Stimulated activated CD4-positive, alpha-beta T cell treated with anti-CD3 and anti-CD28 coated beads, Interleukin-4, amount 100 ng/mL, for 48 hours (primary cell): ENCODE measurements around the gene MRPS34.
"Not testable (repeated sequence)": the region's sequence is repeated elsewhere in the genome, so short reads cannot be mapped to it uniquely, and the experiment has no call there.

Source experiments
- DNase-seq, 2 donors: peaks; one replicate each; pipeline ENCODE4 v3.0.0-alpha.2; 2020; ENCODE audit warnings: low read depth in 2 of 2

The MRPS34 gene

DNA sequence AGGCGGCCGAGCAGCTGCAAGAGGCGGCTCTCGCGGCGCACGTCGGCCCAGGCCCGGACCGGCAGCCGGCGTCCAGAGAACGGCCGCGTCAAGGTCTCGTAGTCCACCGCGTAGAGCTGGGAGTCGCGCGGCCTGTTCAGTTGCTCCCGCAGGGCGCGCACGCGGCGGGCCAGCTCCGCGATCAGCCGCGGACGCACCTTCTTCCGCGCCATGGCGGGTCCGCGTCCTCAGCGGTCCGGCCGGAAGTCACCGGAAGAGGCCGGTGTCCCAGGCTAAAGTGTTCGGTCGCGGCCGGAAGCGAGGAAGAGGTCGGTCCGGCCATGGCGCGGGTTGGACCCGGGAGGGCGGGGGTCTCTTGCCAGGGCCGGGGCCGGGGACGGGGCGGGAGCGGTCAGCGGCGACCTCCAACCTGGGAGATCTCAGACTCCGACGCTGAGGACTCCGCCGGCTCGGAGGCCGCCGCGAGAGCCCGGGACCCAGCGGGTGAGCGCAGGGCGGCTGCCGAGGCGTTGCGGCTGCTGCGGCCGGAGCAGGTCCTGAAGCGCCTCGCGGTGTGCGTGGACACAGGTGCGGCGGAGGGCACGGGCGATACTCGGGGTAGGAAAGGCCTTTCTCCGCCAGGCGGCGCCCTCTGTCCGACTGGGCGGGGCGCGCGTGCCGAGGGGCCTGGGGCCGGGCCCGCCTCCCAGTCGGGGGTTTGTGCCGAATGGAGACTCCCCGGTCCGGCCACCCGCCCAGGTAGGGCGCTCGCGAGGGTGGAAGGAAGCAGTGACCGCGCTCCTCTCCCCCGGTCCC, at the start of gene MRPS34:
Gene MRPS34 (minus strand): TSS at position 227 of the 795 bp plus-strand sequence. CDS start 15 bp downstream, at position 212.
- DNase-seq = peak; percentile 78 to 79

DNA sequence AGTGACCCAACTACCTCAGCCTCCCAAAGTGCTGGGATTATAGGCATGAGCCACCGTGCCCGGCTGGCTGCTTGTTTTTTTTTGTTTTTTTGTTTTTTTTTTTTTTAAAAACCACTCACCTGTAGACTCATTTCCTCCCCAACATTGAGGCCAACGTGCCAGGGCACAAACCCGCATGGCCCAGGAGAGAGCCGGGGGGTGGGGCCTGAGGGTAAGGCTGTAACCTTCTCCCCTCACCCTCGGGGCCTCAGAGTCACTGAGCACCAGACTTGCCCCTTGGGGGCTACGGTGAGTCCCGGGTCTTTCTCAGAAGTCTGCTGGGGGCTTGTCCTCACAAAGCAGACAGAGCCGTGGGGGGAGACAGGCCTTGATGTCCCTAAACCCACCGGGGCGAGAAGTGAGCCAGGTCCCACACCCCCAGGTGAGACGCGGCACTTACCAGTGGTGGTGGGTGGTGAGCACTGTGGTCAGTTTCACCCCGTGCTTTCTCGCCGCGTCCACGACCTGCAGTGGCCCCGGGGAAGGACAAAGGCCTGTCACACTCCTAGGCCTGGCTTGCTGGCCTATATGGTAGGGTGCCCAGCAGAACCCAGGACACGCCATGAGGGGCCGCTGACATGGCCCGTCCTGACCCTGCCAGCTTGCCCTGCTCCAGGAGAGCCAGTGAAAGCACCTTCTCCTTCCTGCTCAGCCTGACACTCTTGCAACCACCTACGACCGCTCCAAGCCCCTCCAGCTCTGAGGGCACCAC, 49.1 kb upstream of the MRPS34 start:
- no peak for DNase-seq

DNA sequence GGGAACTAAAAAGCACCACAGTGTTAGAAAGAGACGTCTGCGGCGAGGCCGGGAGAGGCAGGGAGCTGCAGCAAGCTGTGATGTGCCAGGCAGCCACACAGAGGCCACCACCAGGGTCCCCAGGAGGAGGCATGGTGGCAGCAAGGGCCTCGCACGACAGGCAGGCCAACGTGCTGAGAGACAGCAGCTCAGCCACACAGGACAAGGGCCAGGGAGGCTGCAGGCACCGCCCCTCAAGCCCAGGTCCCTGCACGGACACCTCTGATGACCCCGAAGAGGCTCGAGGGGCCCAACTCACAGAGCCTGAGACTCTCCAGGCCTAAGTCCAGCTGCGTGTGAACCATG, 48.0 kb upstream of the MRPS34 start:
- no peak for DNase-seq

DNA sequence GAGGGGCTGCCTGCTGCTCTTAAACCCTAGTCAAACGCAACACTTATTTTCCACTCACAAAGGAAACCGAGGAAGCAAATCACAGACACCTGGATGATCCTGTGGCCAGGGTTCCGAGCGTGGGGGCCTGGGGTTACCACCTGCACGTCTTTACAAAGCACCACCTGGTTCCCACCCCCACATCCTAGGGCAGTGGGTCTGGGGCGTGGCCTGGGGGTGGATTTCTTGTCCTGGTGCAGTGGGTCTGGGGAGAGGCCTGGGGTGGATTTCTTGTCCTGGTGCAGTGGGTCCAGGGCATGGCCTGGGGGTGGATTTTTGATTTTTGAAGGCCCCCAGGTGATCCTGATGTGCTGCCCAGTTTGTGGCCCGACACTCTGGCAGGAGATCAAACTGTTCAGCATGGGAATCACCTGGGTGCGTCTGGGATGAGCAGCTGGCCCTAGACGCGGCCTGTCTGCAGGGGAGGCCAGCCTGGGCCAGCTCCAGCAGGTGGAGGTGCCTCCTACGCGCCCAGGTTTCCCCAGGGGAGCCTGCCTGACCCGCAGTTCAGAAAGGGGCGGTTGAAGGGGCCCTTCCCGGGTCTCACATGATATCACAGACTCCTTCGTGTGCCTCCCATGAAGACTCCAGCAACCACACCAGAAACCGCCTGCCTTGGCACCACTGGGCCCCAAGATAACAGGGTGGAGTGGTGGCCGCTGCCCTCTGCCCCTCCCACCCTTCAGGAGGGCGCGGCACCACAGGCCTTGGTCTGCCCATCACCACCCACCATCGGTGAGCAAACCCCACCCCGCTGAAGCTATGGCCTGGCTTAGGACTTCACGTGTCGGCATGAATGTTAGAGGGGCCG, 47.4 kb upstream of the MRPS34 start:
- no peak for DNase-seq

DNA sequence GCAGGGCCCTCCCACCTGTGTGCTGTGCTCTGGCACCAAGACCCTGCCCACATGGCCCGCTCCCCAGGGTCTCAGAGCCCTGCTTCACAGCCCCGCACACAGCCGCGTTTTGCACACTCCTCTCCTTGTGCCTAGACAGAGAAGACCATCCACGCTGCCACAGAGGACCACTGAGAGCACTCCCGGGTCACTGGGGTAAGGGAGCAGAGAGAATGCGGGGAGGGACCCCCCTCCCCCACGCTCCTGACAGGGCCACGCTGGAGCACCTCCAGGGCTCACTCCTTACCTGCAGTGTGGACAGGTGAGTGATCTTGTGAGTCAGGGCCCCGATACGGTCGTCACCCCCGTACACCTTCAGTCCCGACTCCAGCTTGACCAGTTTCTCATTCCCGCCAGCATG, 46.7 kb upstream of the MRPS34 start:
- DNase-seq = no peak

DNA sequence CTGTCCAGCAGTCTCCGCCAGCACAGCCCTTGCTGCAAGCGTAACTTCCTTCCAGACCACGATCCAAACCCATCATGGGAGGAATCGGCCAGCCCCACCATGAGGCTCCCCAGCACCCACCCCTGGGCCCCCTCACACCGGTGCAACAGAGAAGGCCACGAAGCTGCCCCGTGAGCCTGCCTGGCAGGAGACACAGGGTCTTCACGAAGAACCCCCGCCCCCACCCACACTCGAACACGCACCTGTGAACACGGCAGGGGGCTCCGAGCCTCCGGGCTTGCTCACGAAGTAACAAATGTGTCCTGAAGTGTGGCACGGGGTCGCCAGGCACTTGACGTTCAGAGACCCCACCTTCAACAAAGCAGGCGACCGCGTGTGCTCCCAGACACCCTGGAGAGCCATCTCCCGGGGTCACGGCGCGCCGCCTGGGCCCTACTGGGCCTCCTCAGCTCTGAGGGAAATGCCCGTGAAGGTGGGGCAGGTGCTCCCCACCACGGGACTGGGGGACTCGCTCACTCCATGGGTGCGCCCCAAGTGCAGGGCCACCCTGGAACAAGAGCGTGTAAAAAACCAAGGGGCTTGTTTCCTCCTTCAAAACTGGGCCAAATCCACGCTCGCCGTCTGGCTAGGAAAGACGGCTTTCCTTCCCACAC, 46.1 kb upstream of the MRPS34 start:
- no peak for DNase-seq

DNA sequence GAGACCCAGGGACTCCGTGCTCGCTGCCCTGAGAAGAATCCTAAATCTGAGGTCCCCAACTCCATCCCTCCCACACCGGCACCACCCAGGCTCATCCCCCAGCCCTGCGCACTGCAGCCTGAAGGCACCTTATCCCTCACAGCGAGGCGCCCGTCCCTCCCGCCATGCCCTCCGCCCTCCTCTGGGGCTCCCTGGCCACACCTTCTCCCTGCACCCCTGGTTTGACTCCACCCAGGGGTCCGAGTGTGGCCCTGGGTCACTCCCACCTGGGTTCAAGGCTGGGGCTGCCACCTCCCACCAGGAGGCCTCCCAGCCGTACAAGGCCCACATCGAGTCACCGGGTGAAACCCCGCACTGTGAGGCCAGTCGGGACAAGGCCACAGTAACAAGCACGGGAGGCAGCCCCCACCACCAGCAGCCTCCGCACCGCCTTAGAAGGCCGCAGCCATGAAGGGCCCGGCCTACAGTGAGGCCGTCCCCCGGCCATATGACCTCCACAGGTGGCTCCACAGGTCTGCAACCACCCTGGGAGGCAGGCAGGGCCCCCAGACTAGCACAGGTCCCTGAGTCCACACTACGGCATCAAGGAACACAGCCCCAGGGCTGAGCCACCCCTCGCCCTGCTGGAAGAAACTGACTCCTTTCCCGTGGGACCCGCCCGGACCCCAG, 45.4 kb upstream of the MRPS34 start:
- no peak for DNase-seq

DNA sequence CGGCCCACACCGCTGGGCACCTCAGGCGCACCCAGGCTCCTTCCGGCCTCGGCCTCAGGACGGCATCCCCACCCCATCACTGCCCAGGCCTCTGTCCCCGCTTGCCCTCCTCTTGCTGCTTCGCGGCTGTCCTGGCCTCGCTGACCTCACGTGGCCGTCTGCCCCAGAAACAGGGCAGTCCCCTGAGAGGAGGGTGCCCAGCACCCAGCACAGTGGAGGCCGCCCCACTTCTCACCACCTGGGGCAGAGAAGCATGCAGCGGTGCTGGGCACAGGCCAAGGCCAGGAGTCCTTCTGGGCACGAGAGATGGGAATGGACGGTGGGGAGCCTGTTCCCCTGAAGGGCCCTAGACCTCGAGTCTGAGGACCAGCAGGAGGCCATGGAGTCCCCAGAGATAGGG, 44.8 kb upstream of the MRPS34 start:
- no peak for DNase-seq

DNA sequence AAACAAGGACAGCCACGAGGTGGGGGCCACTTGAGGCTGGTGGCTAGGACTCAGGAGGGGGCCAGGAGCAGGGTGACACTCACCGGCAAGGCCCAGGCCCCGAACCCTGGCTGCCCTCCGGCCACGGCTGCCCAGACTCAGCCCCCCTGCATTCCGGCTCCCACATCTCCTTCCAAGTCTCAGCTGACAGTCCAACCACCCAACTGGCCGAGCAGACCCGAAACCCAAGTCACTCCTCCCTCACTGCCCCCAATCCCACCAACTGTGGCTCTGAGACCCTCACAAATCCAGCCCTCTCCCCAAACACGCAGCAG, 44.3 kb upstream of the MRPS34 start:
- no peak for DNase-seq

DNA sequence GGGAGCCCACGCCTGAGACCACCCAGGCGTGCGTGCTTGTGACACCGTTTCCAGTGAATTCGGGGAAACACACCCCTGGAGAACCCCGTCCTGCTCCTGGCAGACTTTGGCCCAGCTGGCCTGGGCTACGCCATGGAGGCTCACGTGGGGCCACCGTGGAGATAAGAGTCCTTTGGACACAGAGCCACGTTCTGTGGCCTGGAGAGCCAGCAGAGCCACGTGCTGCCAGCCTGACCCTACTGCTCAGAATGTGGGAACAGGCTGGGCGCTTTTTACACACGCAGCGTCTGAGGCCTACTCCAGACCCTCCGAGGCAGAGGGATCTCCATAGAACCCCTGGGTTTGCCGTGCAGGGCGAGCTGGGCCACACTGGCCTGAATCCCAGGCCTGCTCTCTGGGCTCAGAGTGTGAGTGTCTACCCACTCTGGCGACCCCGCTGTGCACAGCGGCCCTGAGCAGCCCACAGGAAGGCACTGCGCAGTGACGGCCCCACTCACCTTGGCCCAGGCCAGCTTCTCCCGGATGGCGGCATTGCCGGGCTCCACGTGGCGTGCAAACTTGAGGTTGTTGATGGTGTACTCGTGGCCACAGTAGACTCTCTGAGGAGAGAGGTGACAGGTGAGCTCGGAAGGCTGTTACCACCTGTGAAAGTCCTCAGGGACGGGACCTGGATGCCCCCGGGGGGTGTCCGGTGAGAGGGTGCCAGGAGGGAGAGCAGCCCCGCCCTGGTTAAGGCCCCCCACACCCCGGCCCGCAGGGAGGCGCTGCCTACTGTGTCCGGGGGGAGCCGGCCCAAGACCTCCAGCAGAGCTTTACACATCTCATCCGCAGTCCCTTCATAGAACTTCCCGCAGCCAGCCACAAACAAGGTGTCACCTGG, 43.7 kb upstream of the MRPS34 start:
- DNase-seq = no peak

DNA sequence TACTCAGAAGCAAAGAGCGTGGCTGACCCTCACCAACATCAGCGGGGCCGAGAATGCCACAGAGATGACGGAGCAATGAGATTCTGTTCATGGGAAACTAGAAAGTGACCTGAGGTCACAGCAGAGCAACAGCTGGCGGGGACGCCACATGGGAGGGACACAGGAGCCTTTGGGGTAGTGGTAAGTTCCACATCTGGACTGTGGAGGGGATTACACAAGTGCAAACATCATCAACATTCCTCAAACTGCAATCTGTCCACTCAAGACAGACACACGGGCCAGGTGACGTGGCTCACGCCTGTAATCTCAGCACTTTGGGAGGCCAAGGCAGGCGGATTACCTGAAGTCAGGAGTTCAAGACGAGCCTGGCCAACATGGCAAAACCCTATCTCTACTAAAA, 42.5 kb upstream of the MRPS34 start:
- no peak for DNase-seq

DNA sequence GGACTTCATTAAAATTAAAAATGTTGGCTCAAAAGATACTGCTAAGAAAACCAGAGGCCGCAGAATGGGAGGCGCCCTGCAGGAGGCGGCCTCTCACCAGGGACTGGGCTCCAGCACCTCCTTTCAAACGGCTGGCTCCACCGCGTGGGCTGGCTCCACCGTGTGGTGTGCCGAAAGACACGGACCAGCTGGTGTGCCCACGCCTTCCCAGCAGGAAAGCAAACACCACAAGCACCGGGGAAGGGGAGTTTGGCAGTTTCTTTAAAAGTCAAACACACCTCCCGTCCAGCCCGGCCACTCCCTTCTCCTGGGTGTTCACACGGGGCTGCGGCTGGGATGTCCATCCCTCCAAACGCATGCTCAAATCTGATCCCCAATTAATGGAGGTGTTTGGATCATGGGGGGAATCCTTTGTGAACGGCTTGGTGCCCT, 39.8 kb upstream of the MRPS34 start:
- DNase-seq = peak; percentile 51 to 52

DNA sequence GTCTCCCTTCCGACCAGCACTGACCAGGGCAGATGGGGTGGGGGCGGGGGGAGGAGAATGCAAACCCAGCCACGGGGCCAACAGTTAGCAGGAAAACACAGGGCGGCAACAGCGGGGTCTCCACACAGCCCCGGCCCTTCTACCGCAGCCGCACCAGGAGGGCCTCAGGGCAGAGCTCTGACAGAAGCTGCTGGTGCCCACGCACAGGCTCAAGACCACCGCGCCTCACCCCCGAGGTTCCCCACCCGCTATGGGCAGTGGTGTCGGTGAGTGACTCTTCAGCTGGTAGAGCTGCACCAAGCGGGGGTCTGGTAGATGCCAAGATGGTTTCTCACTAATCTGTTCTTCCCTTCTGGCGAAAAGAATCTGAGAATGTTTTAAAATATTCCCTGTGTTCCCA, 37.6 kb upstream of the MRPS34 start:
- DNase-seq = no peak

DNA sequence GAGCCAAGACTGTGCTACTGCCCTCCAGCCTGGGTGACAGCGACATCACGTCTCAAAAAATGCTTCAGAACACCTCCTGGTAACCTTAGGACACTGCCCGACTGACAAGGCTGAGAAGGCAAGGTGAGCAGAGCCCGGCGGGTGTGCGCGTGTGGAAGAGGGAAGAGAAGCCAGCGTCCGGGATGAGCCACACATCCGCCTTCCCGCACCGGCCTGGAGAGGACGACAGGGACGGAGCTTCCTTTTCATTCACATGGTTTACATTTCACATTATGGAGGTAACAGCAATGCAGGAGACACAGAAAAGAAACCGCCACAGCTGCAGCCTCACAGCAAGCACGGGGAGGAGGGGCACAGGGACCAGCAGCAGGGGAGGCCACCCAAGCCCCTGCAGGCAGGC, 37.2 kb upstream of the MRPS34 start:
- no peak for DNase-seq

DNA sequence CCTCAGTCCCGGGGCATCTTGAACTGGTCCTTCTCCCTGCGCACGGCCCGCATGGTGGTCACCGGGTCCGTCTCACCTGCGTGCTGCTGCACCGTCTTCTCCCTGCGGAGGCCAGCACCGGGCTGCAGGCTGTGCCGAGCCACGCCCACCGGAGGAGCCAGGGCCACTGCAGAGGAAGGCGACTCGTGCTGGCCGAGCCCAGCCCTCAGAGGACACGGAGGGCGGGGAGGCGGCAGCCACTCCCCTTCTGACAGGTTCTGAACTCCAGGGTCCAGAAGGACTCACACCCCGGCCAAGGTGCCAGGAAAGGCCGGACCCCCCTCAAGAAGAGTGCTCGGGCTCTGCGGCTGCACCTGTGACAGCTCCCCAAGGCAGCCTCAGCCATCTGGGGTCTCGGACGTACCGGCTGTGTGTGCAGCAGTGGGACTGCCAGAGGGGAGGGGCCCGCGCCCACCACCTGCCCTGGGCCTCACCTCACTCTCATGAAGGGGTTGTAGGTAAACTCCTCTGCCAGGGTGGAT, 36.4 kb upstream of the MRPS34 start:
- no peak for DNase-seq

DNA sequence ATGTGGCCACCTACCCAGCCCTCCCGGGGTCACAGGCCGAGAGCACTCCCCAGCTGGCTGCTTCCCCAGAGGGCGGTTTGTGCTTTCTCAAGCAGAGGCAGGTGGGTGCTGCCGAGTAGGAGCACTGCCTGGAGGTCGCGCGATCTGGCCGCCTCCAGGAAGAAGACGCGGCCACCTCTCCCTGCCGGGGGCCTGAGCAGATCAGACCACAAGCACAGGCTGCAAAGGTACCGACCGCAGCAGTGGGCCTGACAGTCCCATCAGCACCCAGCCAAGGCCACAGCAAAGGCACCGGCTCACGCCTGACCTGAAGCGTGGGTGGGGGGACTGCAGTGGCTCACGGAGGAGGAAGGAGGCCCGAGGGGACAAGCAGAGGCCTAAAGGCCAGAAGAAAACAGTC, 35.8 kb upstream of the MRPS34 start:
- no peak for DNase-seq

DNA sequence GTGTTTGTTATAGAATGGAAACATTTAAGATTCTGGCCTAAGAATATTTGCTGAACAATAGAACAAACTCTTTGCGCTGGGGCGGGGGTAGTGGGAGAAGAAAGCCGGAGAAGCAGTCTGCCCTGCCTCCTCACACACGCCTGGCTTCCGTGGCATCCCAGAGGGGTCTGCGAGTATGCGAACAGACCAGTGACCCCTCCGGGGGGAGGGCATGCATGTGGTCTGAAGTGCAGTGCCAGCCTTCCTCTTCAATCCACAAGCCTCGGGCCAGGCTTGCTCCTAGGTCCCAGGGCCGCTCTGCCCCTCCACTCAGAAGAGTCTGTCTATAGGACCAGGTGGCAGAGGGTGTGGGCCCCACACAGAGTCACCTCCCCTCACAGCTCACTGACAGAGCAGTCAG, 34.7 kb upstream of the MRPS34 start:
- DNase-seq = no peak

DNA sequence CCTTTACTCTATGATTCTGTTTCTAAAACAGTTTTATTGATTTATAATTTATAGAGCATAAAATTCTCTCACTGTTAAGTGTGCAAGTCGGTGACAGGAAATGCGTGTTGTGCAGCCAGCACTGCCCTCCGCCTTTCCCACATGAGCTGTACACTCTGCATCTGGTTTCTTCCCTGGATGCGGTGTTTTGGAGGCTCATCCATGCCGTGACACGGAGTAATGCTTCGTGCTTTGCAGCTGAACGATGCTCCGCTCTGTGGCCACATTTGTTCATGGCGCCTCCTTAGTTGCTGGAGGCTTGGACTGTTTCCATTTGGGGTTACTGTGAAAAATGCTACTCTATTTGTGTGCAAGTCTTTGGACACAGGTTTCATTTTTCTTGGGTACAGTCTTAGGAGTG, 27.8 kb upstream of the MRPS34 start:
- no peak for DNase-seq

DNA sequence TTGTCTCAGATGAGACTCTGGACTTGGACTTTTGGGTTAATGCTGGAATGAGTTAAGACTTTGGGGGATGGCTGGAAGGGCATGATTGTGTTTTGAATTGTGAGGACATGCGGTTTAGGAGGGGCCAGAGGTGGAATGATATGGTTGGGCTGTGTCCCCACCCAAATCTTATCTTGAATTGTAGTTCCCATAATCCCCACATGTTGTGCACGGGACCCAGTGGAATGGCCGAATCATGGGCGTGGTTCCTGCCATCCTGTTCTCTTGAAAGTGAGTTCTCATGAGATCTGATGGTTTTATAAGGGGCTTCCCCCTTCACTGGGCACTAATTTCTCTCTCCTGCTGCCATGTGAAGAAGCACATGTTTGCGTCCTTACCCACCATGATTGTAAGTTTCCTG, 26.3 kb upstream of the MRPS34 start:
- not testable (repeated sequence) for DNase-seq
